K562 (cell line): Measurements from ENCODE around the gene CYP11A1. TPM values are rescaled to one million over a fixed set of nuclear protein-coding genes. Genes with fewer than 3 reads are reported as not detected.
A peak's percentile ranks its signal among the peaks of the same experiment; 100 is the strongest.

Experiments used
- BRF1 ChIP-seq: IDR thresholded peaks from 3 replicates; pipeline ENCODE4 v1.6.1; 2011; ENCODE audit warnings: borderline replicate concordance, mild to moderate bottlenecking; ENCODE audit not compliant: insufficient read length; ENCODE audit errors: extremely low read depth
- E2F8 ChIP-seq: fragments of 450-650 bp; IDR thresholded peaks from 2 replicates; pipeline ENCODE4 v1.7.1; 2018; ENCODE audit warnings: mild to moderate bottlenecking, low read depth; ENCODE audit not compliant: partially characterized antibody
- ETV6 ChIP-seq, 3 experiments: fragments of 150-350 bp in 1 of 3; sonication (generic) in 1 of 3; formaldehyde crosslinking in 1 of 3; IDR thresholded peaks; 2 replicates each; pipeline versions ENCODE4 v1.6.1 to v1.8.0; 2014 to 2022; ENCODE audit warnings: borderline replicate concordance in 2 of 3, low read depth in 2 of 3, antibody characterized with exemption in 1 of 3, low read length in 1 of 3, mild to moderate bottlenecking in 1 of 3, missing genetic modification reagents in 1 of 3
- FOXP4 ChIP-seq: sonication (generic); formaldehyde crosslinking; IDR thresholded peaks from 2 replicates; pipeline ENCODE4 v1.8.0; 2022; ENCODE audit warnings: mild to moderate bottlenecking, missing genetic modification reagents, borderline replicate concordance
- HNRNPK ChIP-seq: fragments of 200-400 bp; formaldehyde crosslinking; IDR thresholded peaks from one replicate; pipeline ENCODE4 v1.6.1; 2018; ENCODE audit warnings: mild to moderate bottlenecking, low read depth, low read length; ENCODE audit not compliant: poor library complexity, severe bottlenecking
- KLF16 ChIP-seq: IDR thresholded peaks from 2 replicates; pipeline ENCODE4 v1.6.1; 2016; ENCODE audit warnings: antibody characterized with exemption
- PKNOX1 ChIP-seq: fragments of 450-650 bp; IDR thresholded peaks from 2 replicates; pipeline ENCODE4 v1.6.1; 2016
- SNAPC5 ChIP-seq: fragments of 250-450 bp; sonication (Bioruptor Pico); IDR thresholded peaks from 2 replicates; pipeline ENCODE4 v1.8.0; 2021; ENCODE audit warnings: moderate library complexity, mild to moderate bottlenecking, inconsistent platforms
- YY1 ChIP-seq, 3 experiments: IDR thresholded peaks; 2 replicates each; pipeline ENCODE4 v1.6.1; 2011; ENCODE audit warnings: low read length in 2 of 3, mild to moderate bottlenecking in 2 of 3, moderate library complexity in 2 of 3, borderline replicate concordance in 1 of 3, control low read depth in 1 of 3, low read depth in 1 of 3; ENCODE audit not compliant: insufficient read depth in 3 of 3, insufficient replicate concordance in 2 of 3, control insufficient read depth in 1 of 3, insufficient read length in 1 of 3; ENCODE audit errors: extremely low read depth in 1 of 3
- ZEB2 ChIP-seq: fragments of 450-650 bp; IDR thresholded peaks from 2 replicates; pipeline ENCODE4 v1.6.1; 2016
- ZFP30 ChIP-seq: fragments of 250-450 bp; sonication (Bioruptor Pico); IDR thresholded peaks from 2 replicates; pipeline ENCODE4 v1.8.0; 2022; ENCODE audit warnings: moderate library complexity, mild to moderate bottlenecking, inconsistent platforms, borderline replicate concordance
- ZFP36 ChIP-seq: fragments of 150-350 bp; IDR thresholded peaks from 2 replicates; pipeline ENCODE4 v1.6.1; 2018; ENCODE audit warnings: low read length, low read depth; ENCODE audit not compliant: partially characterized antibody
- polyA plus RNA-seq, 8 experiments: library from polyadenylated mRNA; depleted of rRNA in 4 of 8; stranded (reverse) in 5 of 8; unstranded in 3 of 8; fragments of >200 nt; fragmentation: Nextera tagmentation in 2 of 8; fragmentation: Illumina TruSeq in 1 of 8; extraction: Ambion mirVana in 2 of 8; extraction: Trizol in 1 of 8; gene quantifications; 2 replicates each; pipeline versions ENCODE4 v1.2.1 to v1.2.3, GENCODE V29; 2011 to 2014; ENCODE audit warnings: inconsistent platforms in 1 of 8, missing spikeins in 1 of 8
- total RNA-seq, 7 experiments: library from RNA; depleted of rRNA in 6 of 7; stranded (reverse); fragments of >200 nt in 6 of 7; fragmentation: Illumina TruSeq in 2 of 7; extraction: Trizol in 2 of 7; gene quantifications; 2 replicates each; pipeline versions ENCODE4 v1.2.1 to v1.2.3, GENCODE V29; 2011 to 2021; ENCODE audit warnings: low replicate concordance in 1 of 7
- TF ChIP-seq, protein P1 (sequence below): fragments of 450-650 bp; IDR thresholded peaks from 2 replicates; pipeline ENCODE4 v1.6.1; 2016; ENCODE audit warnings: missing biosample characterization, missing genetic modification characterization
- TF ChIP-seq, protein P2 (sequence below): sonication (generic); formaldehyde crosslinking; IDR thresholded peaks from 2 replicates; pipeline ENCODE4 v1.8.1; 2023; ENCODE audit warnings: mild to moderate bottlenecking, missing genetic modification reagents

CYP11A1 gene
- total and polyA plus RNA-seq, 9 of the 15 experiments (the other 6 are each of a cell fraction or from before 2014, with no cell fraction given) = 0.06 to 0.24 (median 0.10) TPM; not detected in 4

DNA sequence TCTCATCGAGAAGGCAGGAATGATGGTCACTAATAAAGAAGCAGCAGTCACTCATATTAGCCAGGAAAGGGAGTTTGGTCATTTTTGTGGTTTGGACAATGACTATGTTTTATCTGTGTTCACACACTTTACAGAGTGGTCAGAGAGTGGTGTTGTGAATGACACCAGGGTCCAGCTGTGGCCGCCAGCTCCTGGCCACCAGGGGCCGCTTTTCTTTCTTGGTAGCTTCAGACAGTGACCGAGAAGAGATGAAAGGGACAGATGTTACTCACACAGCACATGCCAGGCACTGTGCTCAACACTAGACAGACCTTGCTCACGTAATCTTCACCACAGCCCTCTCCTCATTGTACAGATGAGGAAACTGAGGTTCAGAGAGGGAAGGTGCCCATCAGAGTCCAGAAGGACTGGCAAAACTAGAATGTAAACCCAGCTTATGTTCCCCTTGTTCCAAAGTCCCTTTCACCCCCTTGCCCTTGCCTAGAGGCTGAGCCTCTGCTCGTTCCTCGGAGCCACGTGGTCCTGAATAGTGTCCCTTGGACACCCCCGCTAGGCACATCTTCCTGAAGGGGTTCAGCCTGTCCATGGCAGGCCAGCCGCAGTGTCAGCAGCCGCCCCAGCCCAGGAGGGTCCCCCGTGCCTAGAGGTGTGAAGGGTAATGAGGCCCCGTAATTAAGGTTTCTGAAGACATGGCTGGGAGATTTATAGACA lies 55.6 kb downstream of the CYP11A1 start (continued):
- TF ChIP-seq YY1 (IDR thresholded peaks at IDR 0.05; ENCODE audit: borderline replicate concordance in 1 of 3, control insufficient read depth in 1 of 3, extremely low read depth in 1 of 3, insufficient read depth in 3 of 3, insufficient read length in 1 of 3, insufficient replicate concordance in 2 of 3, low read depth in 1 of 3, low read length in 2 of 3) = peak in 2 of 3 experiments; percentile 20 to 30
- no peak for TF ChIP-seq BRF1
- TF ChIP-seq FOXP4 (CRISPR knock-in tag) = no peak
- peak; percentile 91 for TF ChIP-seq PKNOX1
- no peak for TF ChIP-seq HNRNPK
- TF ChIP-seq SNAPC5 (CRISPR knock-in tag) = no peak
- peak; percentile 33 for TF ChIP-seq ZFP36
- no peak for TF ChIP-seq ZFP30 (CRISPR knock-in tag)
- TF ChIP-seq E2F8 = no peak
- no peak for TF ChIP-seq ETV6 (IDR thresholded peaks at IDR 0.05; ENCODE audit: borderline replicate concordance in 1 of 2, low read depth in 2 of 2, low read length in 1 of 2)
- TF ChIP-seq ETV6 (CRISPR knock-in tag; IDR thresholded peaks at IDR 0.05; ENCODE audit: borderline replicate concordance) = no peak
- TF ChIP-seq, protein P1, sequence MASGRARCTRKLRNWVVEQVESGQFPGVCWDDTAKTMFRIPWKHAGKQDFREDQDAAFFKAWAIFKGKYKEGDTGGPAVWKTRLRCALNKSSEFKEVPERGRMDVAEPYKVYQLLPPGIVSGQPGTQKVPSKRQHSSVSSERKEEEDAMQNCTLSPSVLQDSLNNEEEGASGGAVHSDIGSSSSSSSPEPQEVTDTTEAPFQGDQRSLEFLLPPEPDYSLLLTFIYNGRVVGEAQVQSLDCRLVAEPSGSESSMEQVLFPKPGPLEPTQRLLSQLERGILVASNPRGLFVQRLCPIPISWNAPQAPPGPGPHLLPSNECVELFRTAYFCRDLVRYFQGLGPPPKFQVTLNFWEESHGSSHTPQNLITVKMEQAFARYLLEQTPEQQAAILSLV (tag) = no peak
- TF ChIP-seq, protein P2, sequence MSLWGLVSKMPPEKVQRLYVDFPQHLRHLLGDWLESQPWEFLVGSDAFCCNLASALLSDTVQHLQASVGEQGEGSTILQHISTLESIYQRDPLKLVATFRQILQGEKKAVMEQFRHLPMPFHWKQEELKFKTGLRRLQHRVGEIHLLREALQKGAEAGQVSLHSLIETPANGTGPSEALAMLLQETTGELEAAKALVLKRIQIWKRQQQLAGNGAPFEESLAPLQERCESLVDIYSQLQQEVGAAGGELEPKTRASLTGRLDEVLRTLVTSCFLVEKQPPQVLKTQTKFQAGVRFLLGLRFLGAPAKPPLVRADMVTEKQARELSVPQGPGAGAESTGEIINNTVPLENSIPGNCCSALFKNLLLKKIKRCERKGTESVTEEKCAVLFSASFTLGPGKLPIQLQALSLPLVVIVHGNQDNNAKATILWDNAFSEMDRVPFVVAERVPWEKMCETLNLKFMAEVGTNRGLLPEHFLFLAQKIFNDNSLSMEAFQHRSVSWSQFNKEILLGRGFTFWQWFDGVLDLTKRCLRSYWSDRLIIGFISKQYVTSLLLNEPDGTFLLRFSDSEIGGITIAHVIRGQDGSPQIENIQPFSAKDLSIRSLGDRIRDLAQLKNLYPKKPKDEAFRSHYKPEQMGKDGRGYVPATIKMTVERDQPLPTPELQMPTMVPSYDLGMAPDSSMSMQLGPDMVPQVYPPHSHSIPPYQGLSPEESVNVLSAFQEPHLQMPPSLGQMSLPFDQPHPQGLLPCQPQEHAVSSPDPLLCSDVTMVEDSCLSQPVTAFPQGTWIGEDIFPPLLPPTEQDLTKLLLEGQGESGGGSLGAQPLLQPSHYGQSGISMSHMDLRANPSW = no peak
- peak; percentile 76 for TF ChIP-seq KLF16
- 0 out of 2 replicates have a peak, but pooled peaks have one; percentile 16 for TF ChIP-seq ZEB2
